ENCODE data around the gene METTL8. TPM values are rescaled to one million over a fixed set of nuclear protein-coding genes. Genes with fewer than 3 reads are reported as not detected.

Gene METTL8
- total RNA-seq, 1 experiment from 2014 or later: 34.4 TPM

DNA sequence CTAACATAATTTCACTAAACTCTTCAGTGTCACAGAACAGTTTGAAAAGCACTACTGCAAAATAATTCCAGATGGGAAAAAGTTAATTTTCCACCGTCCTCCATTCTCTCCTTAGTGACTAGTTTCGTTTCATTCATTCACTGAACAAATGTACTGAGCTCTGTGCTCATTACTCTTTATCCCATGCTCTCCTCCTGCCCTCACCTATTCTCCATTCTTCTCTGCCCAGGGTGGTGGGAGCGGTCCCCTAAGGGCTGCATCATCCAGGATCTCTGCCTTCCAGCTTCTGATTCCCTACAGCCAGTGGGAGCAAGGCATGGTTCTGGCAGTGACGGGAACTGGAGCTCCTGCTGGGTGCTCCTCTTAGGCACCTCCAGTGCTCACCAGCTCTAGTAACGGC is 139.2 kb downstream of the METTL8 start:
- Histone ChIP-seq H3K9ac (ENCODE audit: low read length) (no peak overlapping the region), H3K27ac (ENCODE audit: low read depth, low read length) (no peak overlapping the region), H3K9me3 (ENCODE audit: control insufficient read depth in 1 of 2, insufficient read depth in 1 of 2, low read depth in 1 of 2, low read length in 2 of 2) (no peaks in the 10 kb centered on the region), H4K20me1 (ENCODE audit: insufficient read depth) (no peaks in the 10 kb centered on the region), H3K36me3 (ENCODE audit: control insufficient read depth in 1 of 2, insufficient read depth in 2 of 2, low read length in 2 of 2) (no peaks in the 10 kb centered on the region), H2AFZ (ENCODE audit: low read depth, low read length, poor library complexity, severe bottlenecking) (no peak overlapping the region), H3K79me2 (ENCODE audit: insufficient read depth, low read length) (no peaks in the 10 kb centered on the region), H3K9me2 (ENCODE audit: insufficient read depth) (no peaks in the 10 kb centered on the region), H3K4me3 (replicated peaks in 1 of 2; ENCODE audit: low read depth in 1 of 2, low read length in 2 of 2) (no peak overlapping the region), H3K4me2 (ENCODE audit: low read length) (no peak overlapping the region), H3K4me1 (ENCODE audit: control insufficient read depth in 1 of 2, insufficient read depth in 2 of 2, low read length in 2 of 2) (no peaks in the 10 kb centered on the region), H3K27me3 (ENCODE audit: insufficient read depth, low read length) (no peaks in the 10 kb centered on the region)
- DNase-seq (ENCODE audit: low read depth, low spot score) (no peak), ATAC-seq (no peak)
- TF ChIP-seq YY1 (IDR thresholded peaks at IDR 0.05; ENCODE audit: extremely low read depth, insufficient replicate concordance, low read depth, low read length) (no peak), ATF3 (IDR thresholded peaks at IDR 0.05) (no peak), FOSL1 (IDR thresholded peaks at IDR 0.05; ENCODE audit: low read depth) (no peak), ZNF274 (IDR thresholded peaks at IDR 0.05; ENCODE audit: low read depth, low read length) (no peak), ELF1 (IDR thresholded peaks at IDR 0.05; ENCODE audit: borderline replicate concordance, low read depth) (no peak), EZH2phosphoT487 (IDR thresholded peaks at IDR 0.05; ENCODE audit: borderline replicate concordance) (no peak), SRF (IDR thresholded peaks at IDR 0.05; ENCODE audit: low read depth) (no peak), ZBTB33 (IDR thresholded peaks at IDR 0.05; ENCODE audit: extremely low read depth, insufficient replicate concordance, low read length) (no peak), ZFX (IDR thresholded peaks at IDR 0.05) (no peak), JUND (IDR thresholded peaks at IDR 0.05) (no peak), SIN3A (IDR thresholded peaks at IDR 0.05; ENCODE audit: low read depth) (no peak), POLR2A (IDR thresholded peaks at IDR 0.05; ENCODE audit: borderline replicate concordance, extremely low read depth, insufficient read depth, insufficient read length) (no peak), TCF7L2 (IDR thresholded peaks at IDR 0.05; ENCODE audit: borderline replicate concordance, extremely low read depth, insufficient read depth, insufficient read length) (no peak), EZH2 (IDR thresholded peaks at IDR 0.05) (no peak)
- TF ChIP-seq, protein P1, sequence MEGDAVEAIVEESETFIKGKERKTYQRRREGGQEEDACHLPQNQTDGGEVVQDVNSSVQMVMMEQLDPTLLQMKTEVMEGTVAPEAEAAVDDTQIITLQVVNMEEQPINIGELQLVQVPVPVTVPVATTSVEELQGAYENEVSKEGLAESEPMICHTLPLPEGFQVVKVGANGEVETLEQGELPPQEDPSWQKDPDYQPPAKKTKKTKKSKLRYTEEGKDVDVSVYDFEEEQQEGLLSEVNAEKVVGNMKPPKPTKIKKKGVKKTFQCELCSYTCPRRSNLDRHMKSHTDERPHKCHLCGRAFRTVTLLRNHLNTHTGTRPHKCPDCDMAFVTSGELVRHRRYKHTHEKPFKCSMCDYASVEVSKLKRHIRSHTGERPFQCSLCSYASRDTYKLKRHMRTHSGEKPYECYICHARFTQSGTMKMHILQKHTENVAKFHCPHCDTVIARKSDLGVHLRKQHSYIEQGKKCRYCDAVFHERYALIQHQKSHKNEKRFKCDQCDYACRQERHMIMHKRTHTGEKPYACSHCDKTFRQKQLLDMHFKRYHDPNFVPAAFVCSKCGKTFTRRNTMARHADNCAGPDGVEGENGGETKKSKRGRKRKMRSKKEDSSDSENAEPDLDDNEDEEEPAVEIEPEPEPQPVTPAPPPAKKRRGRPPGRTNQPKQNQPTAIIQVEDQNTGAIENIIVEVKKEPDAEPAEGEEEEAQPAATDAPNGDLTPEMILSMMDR (IDR thresholded peaks at IDR 0.05 in 2 of 3, conservative IDR thresholded peaks at IDR 0.05 in 1 of 3; ENCODE audit: borderline replicate concordance in 1 of 3, insufficient read depth in 1 of 3, low read depth in 2 of 3, low read length in 2 of 3): no peak
- TF ChIP-seq, protein P2, sequence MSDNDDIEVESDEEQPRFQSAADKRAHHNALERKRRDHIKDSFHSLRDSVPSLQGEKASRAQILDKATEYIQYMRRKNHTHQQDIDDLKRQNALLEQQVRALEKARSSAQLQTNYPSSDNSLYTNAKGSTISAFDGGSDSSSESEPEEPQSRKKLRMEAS (IDR thresholded peaks at IDR 0.05): no peak
- TF ChIP-seq, protein P3, sequence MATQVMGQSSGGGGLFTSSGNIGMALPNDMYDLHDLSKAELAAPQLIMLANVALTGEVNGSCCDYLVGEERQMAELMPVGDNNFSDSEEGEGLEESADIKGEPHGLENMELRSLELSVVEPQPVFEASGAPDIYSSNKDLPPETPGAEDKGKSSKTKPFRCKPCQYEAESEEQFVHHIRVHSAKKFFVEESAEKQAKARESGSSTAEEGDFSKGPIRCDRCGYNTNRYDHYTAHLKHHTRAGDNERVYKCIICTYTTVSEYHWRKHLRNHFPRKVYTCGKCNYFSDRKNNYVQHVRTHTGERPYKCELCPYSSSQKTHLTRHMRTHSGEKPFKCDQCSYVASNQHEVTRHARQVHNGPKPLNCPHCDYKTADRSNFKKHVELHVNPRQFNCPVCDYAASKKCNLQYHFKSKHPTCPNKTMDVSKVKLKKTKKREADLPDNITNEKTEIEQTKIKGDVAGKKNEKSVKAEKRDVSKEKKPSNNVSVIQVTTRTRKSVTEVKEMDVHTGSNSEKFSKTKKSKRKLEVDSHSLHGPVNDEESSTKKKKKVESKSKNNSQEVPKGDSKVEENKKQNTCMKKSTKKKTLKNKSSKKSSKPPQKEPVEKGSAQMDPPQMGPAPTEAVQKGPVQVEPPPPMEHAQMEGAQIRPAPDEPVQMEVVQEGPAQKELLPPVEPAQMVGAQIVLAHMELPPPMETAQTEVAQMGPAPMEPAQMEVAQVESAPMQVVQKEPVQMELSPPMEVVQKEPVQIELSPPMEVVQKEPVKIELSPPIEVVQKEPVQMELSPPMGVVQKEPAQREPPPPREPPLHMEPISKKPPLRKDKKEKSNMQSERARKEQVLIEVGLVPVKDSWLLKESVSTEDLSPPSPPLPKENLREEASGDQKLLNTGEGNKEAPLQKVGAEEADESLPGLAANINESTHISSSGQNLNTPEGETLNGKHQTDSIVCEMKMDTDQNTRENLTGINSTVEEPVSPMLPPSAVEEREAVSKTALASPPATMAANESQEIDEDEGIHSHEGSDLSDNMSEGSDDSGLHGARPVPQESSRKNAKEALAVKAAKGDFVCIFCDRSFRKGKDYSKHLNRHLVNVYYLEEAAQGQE (IDR thresholded peaks at IDR 0.05; ENCODE audit: low read depth): no peak
- BruUV-seq (replicated peaks): no TSS peak
- CTCF ChIA-PET: no interaction called here
- intact Hi-C loops (cut with micrococcal nuclease): no loop called here
- RAD21 ChIA-PET (ENCODE audit: low non-redundant PET in 1 of 2, low total read pairs in 2 of 2, uncharacterized antibody in 2 of 2, unreplicated experiment in 2 of 2): no interaction called here
- POLR2A ChIA-PET: no interaction called here

Data from HCT116 (cell line).